Left cardiac atrium (tissue), 4 donors: ENCODE measurements around the gene BHMT. TPM values are rescaled to one million over a fixed set of nuclear protein-coding genes. Genes with fewer than 3 reads are reported as not detected.
"Not testable (repeated sequence)": the region's sequence is repeated elsewhere in the genome, so short reads cannot be mapped to it uniquely, and the experiment has no call there.

Experiments used
- ATAC-seq, 2 donors: fragments of 200-7000 bp; cut with Tn5 transposase; one replicate each; pipeline ENCODE4 v1.9.1; 2020; ENCODE audit warnings: mild to moderate bottlenecking in 2 of 2, moderate library complexity in 2 of 2
- DNase-seq: peaks from one replicate; pipeline ENCODE4 v3.0.0-alpha.2; 2020
- intact Hi-C, 2 donors: fragments of 100-400 bp; cut with DNase I; formaldehyde crosslinking; loops; one replicate each; pipeline versions ENCODE4 v1.14.1 to v1.15.1; 2022 to 2023
- total RNA-seq, 2 donors: library from RNA; stranded (reverse); fragmentation: NEBNext Ultra II Directional; extraction: Animal tissue kit (Norgen Biotek cat#: 25700); gene quantifications; one replicate each; pipeline ENCODE4 v1.2.1, GENCODE V29; 2021
- donor health status: DM: no; HTN: yes; CAD: no.
- donor health status: DM: no; HTN: yes; CAD: no; lungs with severe emphysema.
- donor health status: DM: yes; HTN: yes; CAD: no.
- donor health status: Dilated cardiomyopathy.

Gene BHMT
- total RNA-seq, 2 donors from 2014 or later, result 0.18 to 0.44 TPM

GRCh38 chr5:79151942-79152671 is 40.5 kb downstream of the BHMT start:
- intact Hi-C loops, result no loop called here
- DNase-seq (no peak), ATAC-seq (no peak)

- intact Hi-C loops, result no loop called here
- no peak for ATAC-seq
- no peak for DNase-seq
Measured at GRCh38 chr5:79157305-79157704, 45.7 kb downstream of the BHMT start.

- intact Hi-C loops, DNase-seq, ATAC-seq: not testable (repeated sequence)
Measured at GRCh38 chr5:79161647-79162046, 50.0 kb downstream of the BHMT start.

GRCh38 chr5:79168031-79168430 is 56.4 kb downstream of the BHMT start:
- DNase-seq (no peak), ATAC-seq (no peak)
- intact Hi-C loops, result no loop called here

- intact Hi-C loops, result no loop called here
- no peak for DNase-seq
- ATAC-seq, result no peak
Measured at GRCh38 chr5:79170661-79171060, 59.1 kb downstream of the BHMT start.

- no peak for DNase-seq
- ATAC-seq, result no peak
- intact Hi-C loops, result no loop called here
Measured at GRCh38 chr5:79171635-79172245, 60.1 kb downstream of the BHMT start.

- no peak for ATAC-seq
- intact Hi-C loops, result no loop called here
- no peak for DNase-seq
Measured at GRCh38 chr5:79172269-79172668, 60.7 kb downstream of the BHMT start.

GRCh38 chr5:79173626-79174025 is 62.0 kb downstream of the BHMT start:
- no peak for DNase-seq
- ATAC-seq, result no peak
- intact Hi-C loops, result no loop called here

- intact Hi-C loops, ATAC-seq, DNase-seq: not testable (repeated sequence)
Measured at GRCh38 chr5:79180449-79180848, 68.8 kb downstream of the BHMT start.

GRCh38 chr5:79181419-79182022 is 69.9 kb downstream of the BHMT start:
- ATAC-seq, result peak; percentile 24 to 87
- DNase-seq, result no peak
- intact Hi-C loops, result no loop called here

Other genes with a start within 250 kb of the BHMT start
- 10 to 100 TPM; 10.5 to 10.6 TPM for gene ARSB, start 126.5 kb upstream of the BHMT start, total RNA-seq
- gene DMGDH, start 42.1 kb upstream of the BHMT start, total RNA-seq, result 1 to 10 TPM; 3.0 to 3.3 TPM
- 10 to 100 TPM; 16.3 to 21.5 TPM for gene BHMT2, start 42.0 kb upstream of the BHMT start, total RNA-seq
- gene JMY, start 124.3 kb downstream of the BHMT start, total RNA-seq, result 10 to 100 TPM in 1 of 2 donors, 1 to 10 TPM in 1; 6.7 to 10.4 TPM